HEK293 (cell line): Measurements from ENCODE around the gene TNFRSF1A.

Experiments
- ELK4 ChIP-seq: IDR thresholded peaks from 2 replicates; pipeline ENCODE4 v1.6.1; 2011; ENCODE audit warnings: mild to moderate bottlenecking, low read depth, low read length, borderline replicate concordance
- GFI1B ChIP-seq: fragments of 450-650 bp; formaldehyde crosslinking; IDR thresholded peaks from 2 replicates; pipeline ENCODE4 v1.5.1; 2016; ENCODE audit warnings: missing biosample characterization, missing genetic modification characterization
- GLIS1 ChIP-seq: fragments of 450-650 bp; formaldehyde crosslinking; IDR thresholded peaks from 2 replicates; pipeline ENCODE4 v1.5.1; 2016; ENCODE audit warnings: missing biosample characterization, missing genetic modification characterization
- HOXA7 ChIP-seq: sonication (generic); formaldehyde crosslinking; IDR thresholded peaks from 2 replicates; pipeline ENCODE4 v1.8.1; 2022; ENCODE audit warnings: missing genetic modification reagents, borderline replicate concordance
- KLF7 ChIP-seq: fragments of 450-650 bp; formaldehyde crosslinking; IDR thresholded peaks from 2 replicates; pipeline ENCODE4 v1.5.1; 2016; ENCODE audit warnings: missing biosample characterization, missing genetic modification characterization, borderline replicate concordance
- KLF8 ChIP-seq: fragments of 450-650 bp; formaldehyde crosslinking; IDR thresholded peaks from 2 replicates; pipeline ENCODE4 v1.5.1; 2016; ENCODE audit warnings: missing biosample characterization, missing genetic modification characterization
- MYNN ChIP-seq: fragments of 450-650 bp; formaldehyde crosslinking; IDR thresholded peaks from 2 replicates; pipeline ENCODE4 v1.5.1; 2016; ENCODE audit warnings: missing biosample characterization, missing genetic modification characterization, borderline replicate concordance
- MZF1 ChIP-seq: fragments of 450-650 bp; formaldehyde crosslinking; IDR thresholded peaks from 2 replicates; pipeline ENCODE4 v1.5.1; 2017; ENCODE audit warnings: missing biosample characterization, missing genetic modification characterization, borderline replicate concordance
- PBX3 ChIP-seq: sonication (generic); formaldehyde crosslinking; IDR thresholded peaks from 2 replicates; pipeline ENCODE4 v1.8.1; 2022; ENCODE audit warnings: mild to moderate bottlenecking, moderate library complexity, missing genetic modification reagents
- SP3 ChIP-seq: fragments of 450-650 bp; formaldehyde crosslinking; IDR thresholded peaks from 2 replicates; pipeline ENCODE4 v1.5.1; 2016; ENCODE audit warnings: missing biosample characterization, missing genetic modification characterization
- SP7 ChIP-seq: fragments of 450-650 bp; formaldehyde crosslinking; IDR thresholded peaks from 2 replicates; pipeline ENCODE4 v1.5.1; 2016; ENCODE audit warnings: missing biosample characterization, missing genetic modification characterization
- ZBTB17 ChIP-seq: fragments of 450-650 bp; formaldehyde crosslinking; IDR thresholded peaks from 2 replicates; pipeline ENCODE4 v1.5.1; 2016; ENCODE audit warnings: missing biosample characterization, missing genetic modification characterization
- ZBTB20 ChIP-seq: fragments of 450-650 bp; formaldehyde crosslinking; IDR thresholded peaks from 2 replicates; pipeline ENCODE4 v1.5.1; 2016; ENCODE audit warnings: missing biosample characterization, missing genetic modification characterization
- ZBTB8A ChIP-seq: fragments of 450-650 bp; formaldehyde crosslinking; IDR thresholded peaks from 2 replicates; pipeline ENCODE4 v1.5.1; 2016; ENCODE audit warnings: missing biosample characterization, missing genetic modification characterization
- ZFHX2 ChIP-seq: fragments of 450-650 bp; formaldehyde crosslinking; conservative IDR thresholded peaks from 2 replicates; pipeline ENCODE4 v1.5.1; 2016; ENCODE audit warnings: missing biosample characterization, missing genetic modification characterization
- ZFP3 ChIP-seq: fragments of 450-650 bp; formaldehyde crosslinking; IDR thresholded peaks from 2 replicates; pipeline ENCODE4 v1.5.1; 2016; ENCODE audit warnings: low read depth, missing biosample characterization, missing genetic modification characterization
- ZIC2 ChIP-seq: fragments of 450-650 bp; formaldehyde crosslinking; IDR thresholded peaks from 2 replicates; pipeline ENCODE4 v1.5.1; 2016; ENCODE audit warnings: missing biosample characterization, missing genetic modification characterization
- ZNF112 ChIP-seq: fragments of 450-650 bp; formaldehyde crosslinking; IDR thresholded peaks from 2 replicates; pipeline ENCODE4 v1.5.0; 2017; ENCODE audit warnings: missing biosample characterization, missing genetic modification characterization
- ZNF114 ChIP-seq: fragments of 450-650 bp; formaldehyde crosslinking; IDR thresholded peaks from 2 replicates; pipeline ENCODE4 v1.5.0; 2017; ENCODE audit warnings: missing biosample characterization, missing genetic modification characterization
- ZNF148 ChIP-seq: fragments of 450-650 bp; formaldehyde crosslinking; IDR thresholded peaks from 2 replicates; pipeline ENCODE4 v1.5.0; 2017; ENCODE audit warnings: missing biosample characterization, missing genetic modification characterization, borderline replicate concordance
- ZNF16 ChIP-seq: fragments of 450-650 bp; formaldehyde crosslinking; IDR thresholded peaks from 2 replicates; pipeline ENCODE4 v1.5.1; 2016; ENCODE audit warnings: low read depth, missing biosample characterization, missing genetic modification characterization
- ZNF175 ChIP-seq: fragments of 450-650 bp; formaldehyde crosslinking; IDR thresholded peaks from 2 replicates; pipeline ENCODE4 v1.5.1; 2016; ENCODE audit warnings: missing biosample characterization, missing genetic modification characterization
- ZNF19 ChIP-seq: fragments of 450-650 bp; formaldehyde crosslinking; IDR thresholded peaks from 2 replicates; pipeline ENCODE4; 2016; ENCODE audit warnings: missing biosample characterization, missing genetic modification characterization, low read depth
- ZNF214 ChIP-seq: fragments of 450-650 bp; formaldehyde crosslinking; IDR thresholded peaks from 2 replicates; pipeline ENCODE4 v1.5.1; 2017; ENCODE audit warnings: missing biosample characterization, mild to moderate bottlenecking, missing genetic modification characterization, borderline replicate concordance
- ZNF223 ChIP-seq: fragments of 450-650 bp; formaldehyde crosslinking; IDR thresholded peaks from 2 replicates; pipeline ENCODE4 v1.5.1; 2016; ENCODE audit warnings: missing biosample characterization, missing genetic modification characterization
- ZNF335 ChIP-seq: fragments of 450-650 bp; formaldehyde crosslinking; conservative IDR thresholded peaks from 2 replicates; pipeline ENCODE4 v1.5.1; 2016; ENCODE audit warnings: missing biosample characterization, missing genetic modification characterization
- ZNF416 ChIP-seq: fragments of 450-650 bp; formaldehyde crosslinking; IDR thresholded peaks from 2 replicates; pipeline ENCODE4 v1.5.1; 2016; ENCODE audit warnings: missing biosample characterization, missing genetic modification characterization
- ZNF518A ChIP-seq: fragments of 450-650 bp; formaldehyde crosslinking; conservative IDR thresholded peaks from 2 replicates; pipeline ENCODE4 v1.5.1; 2016; ENCODE audit warnings: low read depth, missing biosample characterization, missing genetic modification characterization
- ZNF555 ChIP-seq: fragments of 450-650 bp; formaldehyde crosslinking; conservative IDR thresholded peaks from 2 replicates; pipeline ENCODE4 v1.5.1; 2017; ENCODE audit warnings: missing biosample characterization, mild to moderate bottlenecking, missing genetic modification characterization, inconsistent platforms
- ZNF600 ChIP-seq: fragments of 450-650 bp; formaldehyde crosslinking; IDR thresholded peaks from 2 replicates; pipeline ENCODE4 v1.5.1; 2016; ENCODE audit warnings: missing biosample characterization, missing genetic modification characterization
- ZNF623 ChIP-seq: fragments of 450-650 bp; formaldehyde crosslinking; IDR thresholded peaks from 2 replicates; pipeline ENCODE4 v1.5.1; 2016; ENCODE audit warnings: missing biosample characterization, missing genetic modification characterization
- ZXDB ChIP-seq: fragments of 450-650 bp; formaldehyde crosslinking; IDR thresholded peaks from 2 replicates; pipeline ENCODE4 v1.5.1; 2016; ENCODE audit warnings: missing biosample characterization, missing genetic modification characterization

The TNFRSF1A gene

GRCh38 chr12:6376079-6376869, 34.4 kb upstream of the TNFRSF1A start (continued):
- TF ChIP-seq ZBTB8A (tag by site-specific recombination) = 0 out of 2 replicates have a peak, but pooled peaks have one; percentile 18
- no peak for TF ChIP-seq GFI1B (tag by site-specific recombination)
- TF ChIP-seq ZNF148 (tag by site-specific recombination) = no peak
- TF ChIP-seq ZNF214 (tag by site-specific recombination) = no peak
- no peak for TF ChIP-seq ZNF623 (tag by site-specific recombination)
- TF ChIP-seq ZXDB (tag by site-specific recombination) = no peak
- TF ChIP-seq SP3 = peak; percentile 41; the same call in 1 of the 2 replicates
- no peak for TF ChIP-seq KLF8
- no peak for TF ChIP-seq HOXA7 (CRISPR knock-in tag)
- no peak for TF ChIP-seq MYNN (tag by site-specific recombination)
- TF ChIP-seq ZBTB17 (tag by site-specific recombination) = peak; percentile 58
- no peak for TF ChIP-seq ZFP3 (tag by site-specific recombination)
- peak; percentile 81 for TF ChIP-seq ZIC2 (tag by site-specific recombination)
- no peak for TF ChIP-seq ZNF114 (tag by site-specific recombination)
- TF ChIP-seq ZNF175 = no peak
- no peak for TF ChIP-seq ELK4
- TF ChIP-seq KLF7 = no peak
- TF ChIP-seq ZNF518A (tag by site-specific recombination) = no peak
- TF ChIP-seq ZNF112 (tag by site-specific recombination) = no peak
- TF ChIP-seq ZNF335 (tag by site-specific recombination) = peak; percentile 50
- TF ChIP-seq SP7 (tag by site-specific recombination) = peak; percentile 23; the same call in 1 of the 2 replicates
- no peak for TF ChIP-seq ZNF223 (tag by site-specific recombination)
- no peak for TF ChIP-seq ZNF16 (tag by site-specific recombination)
- TF ChIP-seq ZBTB20 (tag by site-specific recombination) = peak; percentile 30
- no peak for TF ChIP-seq MZF1 (tag by site-specific recombination)
- TF ChIP-seq GLIS1 (tag by site-specific recombination) = peak; percentile 51
- TF ChIP-seq PBX3 (CRISPR knock-in tag) = no peak
- peak; percentile 42; the same call in 1 of the 2 replicates for TF ChIP-seq ZNF600
- peak; percentile 77 for TF ChIP-seq ZFHX2 (tag by site-specific recombination)
- no peak for TF ChIP-seq ZNF416 (tag by site-specific recombination)
- TF ChIP-seq ZNF19 (tag by site-specific recombination) = no peak
- TF ChIP-seq ZNF555 = no peak
